Gastrocnemius medialis (tissue), 4 donors: Measurements from ENCODE around the gene C9orf72. TPM values are rescaled to one million over a fixed set of nuclear protein-coding genes. Genes with fewer than 3 reads are reported as not detected.

Experiments
- ATAC-seq, 2 donors: fragments of 150-250 bp; one replicate each; pipeline ENCODE4 v1.9.1; 2016
- DNase-seq, 2 donors: peaks; one replicate each; pipeline ENCODE4 v3.0.0-alpha.2; 2019
- H3K27ac ChIP-seq, 4 donors: fragments of 200-600 bp; sonication (generic); 1 replicate in 1 of 4; 2 replicates in 3 of 4; pipeline ENCODE4 v1.5.1; 2016 to 2018; ENCODE audit warnings: mild to moderate bottlenecking in 2 of 4, moderate library complexity in 1 of 4
- H3K27me3 ChIP-seq, 3 donors: fragments of 200-600 bp; sonication (generic) in 2 of 3; 1 replicate in 1 of 3; 2 replicates in 2 of 3; pipeline versions ENCODE4 v1.5.1 to v1.6.0; 2016 to 2019; ENCODE audit warnings: mild to moderate bottlenecking in 1 of 3, moderate library complexity in 1 of 3
- H3K36me3 ChIP-seq, 2 donors: fragments of 200-600 bp; sonication (generic) in 1 of 2; one replicate each; pipeline ENCODE4 v1.5.1; 2017 to 2018
- H3K4me1 ChIP-seq, 2 donors: fragments of 200-600 bp; sonication (generic) in 1 of 2; one replicate each; pipeline ENCODE4 v1.5.1; 2016 to 2017; ENCODE audit warnings: mild to moderate bottlenecking in 2 of 2
- H3K4me3 ChIP-seq, 4 donors: fragments of 200-600 bp; sonication (generic) in 3 of 4; 1 replicate in 1 of 4; 2 replicates in 3 of 4; pipeline ENCODE4 v1.5.1; 2016 to 2019; ENCODE audit warnings: mild to moderate bottlenecking in 2 of 4
- H3K9me3 ChIP-seq, 3 donors: fragments of 200-600 bp; sonication (generic) in 2 of 3; 1 replicate in 1 of 3; 2 replicates in 2 of 3; pipeline ENCODE4 v1.5.1; 2016 to 2019
- CTCF ChIP-seq, 5 experiments: fragments of 450-650 bp in 3 of 5; fragments of 200-600 bp in 2 of 5; sonication (generic) in 2 of 5; IDR thresholded peaks in 4 of 5; conservative IDR thresholded peaks in 1 of 5; 1 replicate in 4 of 5; 2 replicates in 1 of 5; pipeline ENCODE4 v1.5.1; 2016 to 2019; ENCODE audit warnings: antibody characterized with exemption in 5 of 5, mild to moderate bottlenecking in 3 of 5, moderate library complexity in 3 of 5
- POLR2A ChIP-seq, 2 donors: fragments of 450-650 bp; IDR thresholded peaks; one replicate each; pipeline ENCODE4 v1.6.1; 2017; ENCODE audit warnings: antibody characterized with exemption in 2 of 2, mild to moderate bottlenecking in 2 of 2, moderate library complexity in 2 of 2
- in situ Hi-C, 4 donors: fragments of 200-750 bp; cut with MboI; loops; one replicate each; pipeline versions ENCODE4 v1.15.0 to v1.8.0; 2017; ENCODE audit warnings: low sequenced_read_pairs in 4 of 4
- intact Hi-C: fragments of 100-400 bp; cut with DNase I; formaldehyde crosslinking; loops from one replicate; pipeline ENCODE4 v1.15.1; 2023; ENCODE audit warnings: low total_unique reads
- total RNA-seq, 4 donors: library from RNA; depleted of rRNA; stranded (reverse); fragments of >200 nt; gene quantifications; one replicate each; pipeline versions ENCODE4 v1.1.0 to v1.2.3, GENCODE V29; 2016

C9orf72 gene
- total RNA-seq, 4 donors from 2014 or later: 14.8 to 43.4 (median 19.4) TPM

GRCh38 chr9:27514551-27514950 is 58.7 kb downstream of the C9orf72 start:
- no peaks in the 10 kb centered on the region for H3K9me3 ChIP-seq
- DNase-seq: no peak
- TF ChIP-seq POLR2A (IDR thresholded peaks at IDR 0.05): no peak
- TF ChIP-seq CTCF (IDR thresholded peaks at IDR 0.05 in 4 of 5, conservative IDR thresholded peaks at IDR 0.05 in 1 of 5): no peak
- in situ Hi-C loops (no loop called here), intact Hi-C loops (no loop called here)
- peak; percentile 33 to 64 for ATAC-seq
- no peak overlapping the region for H3K4me3 ChIP-seq
- H3K36me3 ChIP-seq: no peaks in the 10 kb centered on the region
- H3K27ac ChIP-seq: no peak overlapping the region
- peaks cover 0 to 18% of the 10 kb centered on the region in 2 donors for H3K4me1 ChIP-seq
- no peaks in the 10 kb centered on the region for H3K27me3 ChIP-seq

- H3K27me3 ChIP-seq: no peaks in the 10 kb centered on the region
- in situ Hi-C loops (no loop called here), intact Hi-C loops (no loop called here)
- ATAC-seq: no peak
- no peak for DNase-seq
- no peaks in the 10 kb centered on the region for H3K9me3 ChIP-seq
- no peak overlapping the region for H3K27ac ChIP-seq
- H3K4me1 ChIP-seq: peaks cover 0 to 18% of the 10 kb centered on the region in 2 donors
- TF ChIP-seq CTCF (IDR thresholded peaks at IDR 0.05 in 4 of 5, conservative IDR thresholded peaks at IDR 0.05 in 1 of 5): no peak
- TF ChIP-seq POLR2A (IDR thresholded peaks at IDR 0.05): no peak
- no peaks in the 10 kb centered on the region for H3K36me3 ChIP-seq
- H3K4me3 ChIP-seq: no peak overlapping the region
These were observed 61.5 kb downstream of the C9orf72 start for GRCh38 chr9:27511771-27512170.

DNA sequence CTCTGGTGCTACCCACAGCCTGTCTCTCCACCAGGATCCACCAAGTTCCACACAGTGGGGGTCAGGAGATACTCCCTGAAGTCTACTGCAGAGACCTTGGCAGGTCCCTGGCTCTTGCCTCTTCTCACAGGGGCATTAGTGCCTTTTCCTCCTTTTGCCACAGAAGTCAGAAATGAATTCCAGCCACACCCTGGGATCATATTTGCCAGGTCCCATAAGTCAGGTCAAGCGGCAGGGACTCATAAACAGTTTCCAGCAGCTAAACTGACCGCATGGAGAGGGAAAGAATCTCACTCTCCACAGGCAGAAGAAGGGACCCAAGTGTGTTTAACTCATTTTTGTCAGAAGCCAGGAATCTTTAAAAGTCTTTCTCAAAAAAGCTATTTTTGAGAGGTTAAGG is 62.5 kb downstream of the C9orf72 start:
- DNase-seq: no peak
- ATAC-seq: no peak
- TF ChIP-seq POLR2A (IDR thresholded peaks at IDR 0.05): no peak
- TF ChIP-seq CTCF (IDR thresholded peaks at IDR 0.05 in 4 of 5, conservative IDR thresholded peaks at IDR 0.05 in 1 of 5): no peak
- Histone ChIP-seq H3K4me1 (peaks cover 0 to 12% of the 10 kb centered on the region in 2 donors), H3K9me3 (no peaks in the 10 kb centered on the region), H3K36me3 (no peaks in the 10 kb centered on the region), H3K4me3 (no peak overlapping the region), H3K27ac (no peak overlapping the region), H3K27me3 (no peaks in the 10 kb centered on the region)
- in situ Hi-C loops (no loop called here), intact Hi-C loops (no loop called here)

DNA sequence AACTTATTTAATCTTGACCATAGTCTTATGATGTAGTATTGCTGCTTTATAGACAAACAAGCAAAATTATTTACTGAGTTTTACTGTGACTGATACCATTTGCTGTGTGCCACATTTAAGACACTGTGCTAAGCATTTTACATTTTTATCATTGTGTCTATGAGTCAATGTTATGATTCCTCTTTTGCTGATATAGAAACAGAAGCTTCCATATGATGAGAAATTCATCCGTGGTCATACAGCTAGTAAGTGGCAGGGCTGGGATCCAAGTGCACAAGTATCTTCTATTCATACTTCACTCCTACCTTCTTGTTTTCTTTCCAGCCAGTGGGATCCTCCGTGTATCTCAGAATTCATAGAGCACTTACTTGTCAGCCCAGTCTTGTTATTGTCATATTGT is 66.3 kb downstream of the C9orf72 start:
- Histone ChIP-seq H3K4me1 (no peaks in the 10 kb centered on the region), H3K36me3 (no peaks in the 10 kb centered on the region), H3K4me3 (no peak overlapping the region), H3K27me3 (no peaks in the 10 kb centered on the region), H3K27ac (no peak overlapping the region), H3K9me3 (no peaks in the 10 kb centered on the region)
- DNase-seq (no peak), ATAC-seq (no peak)
- intact Hi-C loops: no loop called here
- TF ChIP-seq POLR2A (IDR thresholded peaks at IDR 0.05): no peak
- TF ChIP-seq CTCF (IDR thresholded peaks at IDR 0.05 in 4 of 5, conservative IDR thresholded peaks at IDR 0.05 in 1 of 5): no peak
- in situ Hi-C loops: no loop called here

DNA sequence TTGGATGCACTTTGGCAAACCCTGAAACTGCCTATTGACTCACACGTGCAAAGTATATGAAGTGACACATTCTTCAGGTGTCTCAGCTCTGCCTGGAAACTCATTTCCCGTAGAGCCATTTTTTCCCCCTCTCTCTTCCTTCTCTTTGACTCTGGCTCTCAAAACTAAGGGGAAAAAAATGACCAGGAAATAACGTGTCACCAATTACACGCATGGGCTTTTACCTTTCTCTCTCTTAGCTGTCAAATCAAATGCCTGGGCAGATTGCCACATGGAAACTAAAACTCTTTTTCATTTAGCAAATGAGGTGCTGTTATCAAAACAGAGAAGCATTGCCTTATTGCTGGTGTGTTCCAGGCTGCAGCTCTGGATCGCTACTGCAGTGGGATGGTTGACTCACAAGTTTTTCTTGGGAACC is 67.5 kb downstream of the C9orf72 start:
- TF ChIP-seq CTCF (IDR thresholded peaks at IDR 0.05 in 4 of 5, conservative IDR thresholded peaks at IDR 0.05 in 1 of 5) (no peak), POLR2A (IDR thresholded peaks at IDR 0.05) (no peak)
- intact Hi-C loops: no loop called here
- no peaks in the 10 kb centered on the region for H3K36me3 ChIP-seq
- H3K27ac ChIP-seq: no peak overlapping the region
- H3K4me1 ChIP-seq: no peaks in the 10 kb centered on the region
- ATAC-seq (no peak), DNase-seq (no peak)
- in situ Hi-C loops: no loop called here
- no peaks in the 10 kb centered on the region for H3K9me3 ChIP-seq
- no peaks in the 10 kb centered on the region for H3K27me3 ChIP-seq
- no peak overlapping the region for H3K4me3 ChIP-seq
